Retina (tissue), 1 donor: ENCODE results near the gene PSMD12.

Source experiments
- DNase-seq: peaks from one replicate; pipeline ENCODE4 v3.0.0-alpha.2; 2016

PSMD12 gene

GRCh38 chr17:67385122-67385988 lies 19.0 kb upstream of the PSMD12 start:
- no peak for DNase-seq

GRCh38 chr17:67381929-67382257 lies 15.5 kb upstream of the PSMD12 start:
- DNase-seq, result no peak

- DNase-seq, result no peak
Observed at GRCh38 chr17:67379251-67379630, 12.9 kb upstream of the PSMD12 start.

GRCh38 chr17:67378454-67379250 lies 12.3 kb upstream of the PSMD12 start:
- DNase-seq, result peak; percentile 90

DNA sequence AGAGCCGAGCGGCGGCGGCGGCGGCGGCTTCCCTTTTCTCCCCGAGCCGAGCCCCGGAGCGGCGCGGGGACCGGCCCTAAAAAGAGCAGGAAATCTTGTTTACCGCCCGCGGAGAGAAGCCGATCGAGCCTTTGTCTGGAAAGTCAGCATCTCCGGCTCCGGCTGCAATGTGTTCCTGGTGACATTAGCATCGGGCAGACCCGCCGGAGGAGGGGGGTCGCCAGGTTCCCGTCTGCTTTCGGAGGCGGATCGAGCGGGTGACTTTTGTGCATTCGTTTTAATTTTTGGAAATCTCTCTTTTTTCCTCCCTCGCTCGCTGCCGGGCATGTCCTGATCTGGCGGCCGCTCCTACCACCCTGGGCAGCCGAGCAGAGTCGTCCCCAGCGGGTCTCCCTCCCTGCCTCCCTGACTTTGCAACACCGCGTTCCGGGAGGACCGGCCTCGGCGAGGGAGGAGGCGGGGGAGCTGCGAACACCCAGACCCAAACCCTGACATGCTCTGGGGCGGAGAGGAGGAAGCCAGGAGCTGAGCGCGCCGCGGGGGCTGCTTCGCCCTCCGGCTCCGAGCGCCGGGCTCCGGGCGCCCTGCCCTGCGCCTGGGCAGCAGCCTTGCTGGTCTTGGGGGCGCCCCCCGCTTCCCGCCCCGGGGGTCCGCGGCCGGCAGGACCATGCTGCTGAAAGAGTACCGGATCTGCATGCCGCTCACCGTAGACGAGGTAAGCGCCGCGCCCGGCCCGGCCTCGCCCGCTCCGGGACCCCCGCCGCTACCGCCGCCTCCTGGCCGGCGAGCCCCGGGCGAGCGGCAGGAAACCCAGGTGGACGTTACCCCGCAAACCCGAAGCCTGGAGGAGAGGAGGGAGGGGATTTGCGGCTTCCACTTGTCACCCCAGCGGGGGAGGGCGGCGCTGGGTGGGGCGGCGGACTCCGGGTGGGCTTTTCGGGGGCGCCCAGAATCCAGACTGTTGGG lies 11.4 kb upstream of the PSMD12 start:
- peak; percentile 88 for DNase-seq

GRCh38 chr17:67376737-67377487 lies 10.5 kb upstream of the PSMD12 start, which contains the start of gene PITPNC1:
Gene PITPNC1 (plus strand): TSS chr17:67377281.
- DNase-seq, result peak; percentile 92

DNA sequence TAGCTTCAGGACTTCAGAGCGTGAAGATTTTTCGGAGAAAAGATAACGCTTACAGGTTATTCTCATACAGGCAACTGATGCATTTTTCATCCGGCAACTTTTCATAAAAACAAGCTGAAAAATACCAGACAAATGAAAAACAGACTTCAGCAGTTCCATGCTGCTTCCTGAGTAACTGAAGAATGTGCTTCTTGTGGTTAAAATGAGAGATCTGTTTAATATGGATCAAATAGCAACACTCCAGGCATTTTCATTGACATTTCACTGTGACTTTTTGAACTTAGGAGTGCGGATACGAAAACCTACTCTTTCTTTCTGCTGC lies 10.0 kb upstream of the PSMD12 start:
- no peak for DNase-seq

GRCh38 chr17:67375716-67376115 lies 9.3 kb upstream of the PSMD12 start:
- no peak for DNase-seq

DNA sequence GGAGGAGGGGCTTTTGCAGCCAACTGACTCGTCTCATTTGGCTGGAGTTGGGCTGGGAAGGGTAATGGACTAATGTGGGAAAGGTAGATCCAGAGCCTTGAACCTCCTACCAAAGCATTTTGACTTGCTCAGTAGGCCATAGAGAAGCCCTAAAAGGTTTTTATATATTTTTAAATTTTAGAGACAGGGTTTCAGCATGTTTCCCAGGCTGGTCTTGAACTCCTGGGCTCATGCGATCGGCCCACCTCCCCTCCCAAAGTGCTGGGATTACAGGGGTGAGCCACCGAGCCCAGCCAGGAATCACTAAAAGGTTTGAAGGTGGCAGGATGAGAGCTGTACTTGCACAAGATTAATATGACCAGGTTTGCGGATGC lies 8.7 kb upstream of the PSMD12 start:
- no peak for DNase-seq

GRCh38 chr17:67374329-67375053 lies 8.1 kb upstream of the PSMD12 start:
- DNase-seq, result peak; percentile 81

GRCh38 chr17:67372751-67373150 lies 6.4 kb upstream of the PSMD12 start:
- no peak for DNase-seq

DNA sequence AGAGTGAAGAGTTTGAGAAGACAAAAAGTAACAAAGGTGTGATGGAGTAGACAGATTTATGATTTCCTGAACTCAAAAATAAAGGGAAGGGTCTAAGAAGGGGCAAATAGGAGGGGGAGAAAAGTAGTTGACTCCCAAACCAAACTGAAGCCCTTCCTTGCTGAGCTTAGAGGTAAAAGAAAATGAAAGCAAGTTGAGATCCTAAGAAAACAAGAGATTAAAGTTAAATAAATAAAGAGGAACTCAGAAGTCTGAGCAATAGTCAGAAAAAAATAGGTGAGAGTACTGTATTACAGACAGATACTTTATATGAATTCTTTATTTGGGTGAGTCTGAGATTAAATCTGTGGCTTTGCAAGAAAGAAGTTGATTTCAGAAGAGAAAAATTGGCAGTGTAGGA lies 3.3 kb upstream of the PSMD12 start:
- no peak for DNase-seq

GRCh38 chr17:67365738-67366192 lies 612 bp downstream of the PSMD12 start:
- no peak for DNase-seq

DNA sequence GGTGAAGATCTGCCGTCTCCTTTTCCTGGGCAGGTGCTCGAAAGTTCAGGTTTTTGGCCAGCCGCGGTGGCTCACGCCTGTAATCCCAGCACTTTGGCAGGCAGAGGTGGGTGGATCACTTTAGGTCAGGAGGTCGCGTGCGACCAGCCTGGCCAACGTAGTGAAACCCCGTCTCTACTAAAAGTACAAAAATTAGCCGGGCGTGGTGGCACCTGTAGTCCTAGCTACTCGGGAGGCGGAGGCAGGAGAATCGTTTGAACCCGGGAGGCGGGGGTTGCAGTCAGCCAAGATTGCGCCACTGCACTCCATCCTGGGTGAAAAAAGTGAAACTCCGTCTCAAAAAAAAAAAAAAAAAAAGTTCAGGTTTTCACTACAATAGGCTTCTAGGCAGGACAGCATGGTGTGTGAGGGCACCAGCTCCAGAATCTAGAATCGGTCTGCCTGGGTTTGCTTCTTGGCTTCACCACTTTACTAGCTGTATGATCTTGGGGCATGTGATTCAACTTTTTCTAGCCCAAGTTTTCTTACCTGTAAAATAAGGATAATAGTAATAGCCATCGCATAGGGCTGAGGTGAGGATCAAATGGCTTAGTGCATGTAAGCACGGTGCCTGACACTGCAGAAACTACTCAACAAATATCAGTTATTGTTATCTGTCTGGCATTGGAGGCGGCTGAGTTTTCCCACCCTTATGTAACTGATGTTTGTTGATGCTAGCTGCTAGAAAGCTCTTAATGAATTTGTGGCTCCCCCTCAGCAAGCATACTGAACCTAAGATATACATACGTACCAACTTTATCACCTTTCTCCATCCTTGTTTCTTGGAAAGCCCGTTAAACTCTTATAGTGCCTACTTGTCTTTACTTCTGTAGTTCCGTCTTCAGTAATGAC lies 1.3 kb downstream of the PSMD12 start:
- DNase-seq, result no peak

DNA sequence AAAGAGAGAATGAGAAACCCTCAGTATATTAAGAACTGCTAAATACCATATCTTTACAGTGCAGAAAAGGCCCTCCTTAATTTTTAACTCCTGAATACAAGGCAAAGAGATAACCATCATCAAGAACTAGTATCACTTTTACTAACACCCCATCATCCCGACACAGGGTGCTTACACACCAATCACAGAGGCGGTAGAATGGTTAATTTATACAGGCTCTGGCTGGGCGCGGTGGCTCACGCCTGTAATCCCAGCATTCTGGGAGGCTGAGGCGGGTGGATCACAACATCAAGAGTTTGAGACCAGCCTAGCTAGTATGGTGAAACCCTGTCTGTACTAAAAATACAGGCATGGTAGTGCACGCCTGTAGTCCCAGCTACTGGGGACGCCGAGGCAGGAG lies 4.2 kb downstream of the PSMD12 start:
- no peak for DNase-seq

GRCh38 chr17:67360880-67361279 lies 5.5 kb downstream of the PSMD12 start:
- no peak for DNase-seq

DNA sequence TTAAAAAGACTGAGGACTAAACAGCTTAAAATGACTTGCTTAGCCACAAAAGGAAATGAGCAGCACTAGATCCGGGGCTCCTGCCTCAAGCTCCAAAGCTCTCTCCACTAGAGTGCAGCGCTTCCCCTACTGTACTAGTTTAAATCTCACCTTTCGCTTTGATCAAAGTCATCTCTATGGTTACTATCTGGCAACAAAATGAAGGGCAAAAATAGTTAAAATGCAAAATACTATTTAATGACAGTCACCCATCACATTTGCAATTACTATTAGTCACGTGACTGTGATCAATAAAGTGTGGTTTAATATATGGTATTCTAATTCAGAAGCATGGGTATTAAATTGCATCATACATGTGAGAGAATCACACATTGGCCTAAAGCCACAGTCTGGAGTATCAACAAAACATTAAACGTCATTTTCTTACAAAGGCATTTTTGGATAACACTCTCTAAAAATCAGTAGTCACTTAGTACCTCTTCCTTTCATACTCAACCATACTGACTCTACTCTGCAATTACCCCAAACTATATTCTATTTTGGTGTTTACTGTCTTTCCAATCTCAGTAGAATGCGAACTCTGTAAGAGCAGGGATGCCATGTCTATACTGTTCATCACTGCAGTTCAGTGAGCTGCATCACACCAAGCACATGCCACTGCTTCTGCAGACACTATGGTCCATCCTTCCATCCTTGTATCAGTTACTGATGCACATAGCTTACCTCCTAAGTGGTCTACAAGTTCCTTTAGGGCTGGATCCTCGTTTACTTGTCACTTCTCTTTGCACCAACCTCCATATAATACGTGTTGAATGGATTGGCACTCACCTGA lies 6.2 kb downstream of the PSMD12 start:
- DNase-seq, result no peak

DNA sequence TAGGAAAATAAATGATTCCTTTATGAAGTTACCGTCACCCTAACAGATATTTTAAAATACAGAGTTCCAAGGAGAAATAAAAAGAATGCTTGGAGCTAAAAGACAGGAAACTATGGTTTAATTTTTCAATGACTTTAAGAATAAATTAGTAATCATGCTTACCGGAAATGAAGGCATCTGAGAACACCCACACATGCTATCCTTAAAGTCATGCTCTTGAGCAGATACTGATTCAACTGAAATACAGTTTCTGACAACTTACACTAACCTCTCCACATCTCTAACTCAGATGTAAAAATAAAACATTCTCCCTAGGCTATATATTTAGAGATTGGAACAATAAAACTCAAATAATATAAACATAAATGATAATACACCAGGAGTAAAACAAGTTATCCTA lies 7.8 kb downstream of the PSMD12 start:
- DNase-seq, result no peak

GRCh38 chr17:67353929-67354574 lies 12.3 kb downstream of the PSMD12 start:
- no peak for DNase-seq
